ENCODE measurements around the gene BUB3. TPM values are rescaled to one million over a fixed set of nuclear protein-coding genes. Genes with fewer than 3 reads are reported as not detected.

Gene BUB3
- total and polyA plus RNA-seq, 2 of the 13 experiments (the other 11 are each of a cell fraction or from before 2014, with no cell fraction given) = 174 to 188 TPM

GRCh38 chr10:123132576-123133477, 21.4 kb upstream of the BUB3 start (continued):
- no peak for TF ChIP-seq NFIC (IDR thresholded peaks at IDR 0.05; ENCODE audit: low read length)
- TF ChIP-seq GLMP (CRISPR knock-in tag; IDR thresholded peaks at IDR 0.05; ENCODE audit: borderline replicate concordance) = no peak
- TF ChIP-seq TIGD3 (CRISPR knock-in tag; IDR thresholded peaks at IDR 0.05; ENCODE audit: borderline replicate concordance) = no peak
- no peak for TF ChIP-seq RERE (CRISPR knock-in tag; IDR thresholded peaks at IDR 0.05; ENCODE audit: low read depth)
- no peak for TF ChIP-seq ZBTB40 (IDR thresholded peaks at IDR 0.05)
- no peak for TF ChIP-seq ZBTB40 (CRISPR knock-in tag; IDR thresholded peaks at IDR 0.05)
- TF ChIP-seq THAP7 (CRISPR knock-in tag; IDR thresholded peaks at IDR 0.05) = no peak

All from HepG2 (cell line).